Measurements from ENCODE around the gene PLXNA4. TPM values are rescaled to one million over a fixed set of nuclear protein-coding genes. Genes with fewer than 3 reads are reported as not detected.

The PLXNA4 gene
- total and polyA plus RNA-seq, 9 of the 15 experiments (the other 6 are each of a cell fraction or from before 2014, with no cell fraction given) = under 0.01 to 0.09 TPM; not detected in 7

DNA sequence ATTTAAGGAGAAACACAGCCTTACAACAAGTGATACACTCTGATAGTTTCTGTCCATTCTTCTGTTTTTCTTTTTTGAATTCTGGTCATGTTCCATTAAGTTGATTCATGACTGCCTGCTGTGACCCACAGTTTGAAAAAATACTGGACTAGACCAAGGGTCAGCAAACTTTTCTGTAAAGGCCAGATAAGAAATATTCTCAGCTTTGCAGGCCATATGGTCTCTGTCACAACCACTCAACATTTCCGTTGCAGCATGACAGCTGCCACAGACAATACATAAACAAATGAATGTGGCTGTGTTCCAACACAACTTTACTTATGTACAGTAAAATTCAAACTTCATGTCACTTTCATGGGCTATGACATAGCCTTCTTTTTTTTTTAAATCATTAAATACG, 156.7 kb downstream of the PLXNA4 start (continued):
- TF ChIP-seq, protein P1, sequence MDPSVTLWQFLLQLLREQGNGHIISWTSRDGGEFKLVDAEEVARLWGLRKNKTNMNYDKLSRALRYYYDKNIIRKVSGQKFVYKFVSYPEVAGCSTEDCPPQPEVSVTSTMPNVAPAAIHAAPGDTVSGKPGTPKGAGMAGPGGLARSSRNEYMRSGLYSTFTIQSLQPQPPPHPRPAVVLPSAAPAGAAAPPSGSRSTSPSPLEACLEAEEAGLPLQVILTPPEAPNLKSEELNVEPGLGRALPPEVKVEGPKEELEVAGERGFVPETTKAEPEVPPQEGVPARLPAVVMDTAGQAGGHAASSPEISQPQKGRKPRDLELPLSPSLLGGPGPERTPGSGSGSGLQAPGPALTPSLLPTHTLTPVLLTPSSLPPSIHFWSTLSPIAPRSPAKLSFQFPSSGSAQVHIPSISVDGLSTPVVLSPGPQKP (CRISPR knock-in tag; IDR thresholded peaks at IDR 0.05) = no peak
- TF ChIP-seq, protein P2, sequence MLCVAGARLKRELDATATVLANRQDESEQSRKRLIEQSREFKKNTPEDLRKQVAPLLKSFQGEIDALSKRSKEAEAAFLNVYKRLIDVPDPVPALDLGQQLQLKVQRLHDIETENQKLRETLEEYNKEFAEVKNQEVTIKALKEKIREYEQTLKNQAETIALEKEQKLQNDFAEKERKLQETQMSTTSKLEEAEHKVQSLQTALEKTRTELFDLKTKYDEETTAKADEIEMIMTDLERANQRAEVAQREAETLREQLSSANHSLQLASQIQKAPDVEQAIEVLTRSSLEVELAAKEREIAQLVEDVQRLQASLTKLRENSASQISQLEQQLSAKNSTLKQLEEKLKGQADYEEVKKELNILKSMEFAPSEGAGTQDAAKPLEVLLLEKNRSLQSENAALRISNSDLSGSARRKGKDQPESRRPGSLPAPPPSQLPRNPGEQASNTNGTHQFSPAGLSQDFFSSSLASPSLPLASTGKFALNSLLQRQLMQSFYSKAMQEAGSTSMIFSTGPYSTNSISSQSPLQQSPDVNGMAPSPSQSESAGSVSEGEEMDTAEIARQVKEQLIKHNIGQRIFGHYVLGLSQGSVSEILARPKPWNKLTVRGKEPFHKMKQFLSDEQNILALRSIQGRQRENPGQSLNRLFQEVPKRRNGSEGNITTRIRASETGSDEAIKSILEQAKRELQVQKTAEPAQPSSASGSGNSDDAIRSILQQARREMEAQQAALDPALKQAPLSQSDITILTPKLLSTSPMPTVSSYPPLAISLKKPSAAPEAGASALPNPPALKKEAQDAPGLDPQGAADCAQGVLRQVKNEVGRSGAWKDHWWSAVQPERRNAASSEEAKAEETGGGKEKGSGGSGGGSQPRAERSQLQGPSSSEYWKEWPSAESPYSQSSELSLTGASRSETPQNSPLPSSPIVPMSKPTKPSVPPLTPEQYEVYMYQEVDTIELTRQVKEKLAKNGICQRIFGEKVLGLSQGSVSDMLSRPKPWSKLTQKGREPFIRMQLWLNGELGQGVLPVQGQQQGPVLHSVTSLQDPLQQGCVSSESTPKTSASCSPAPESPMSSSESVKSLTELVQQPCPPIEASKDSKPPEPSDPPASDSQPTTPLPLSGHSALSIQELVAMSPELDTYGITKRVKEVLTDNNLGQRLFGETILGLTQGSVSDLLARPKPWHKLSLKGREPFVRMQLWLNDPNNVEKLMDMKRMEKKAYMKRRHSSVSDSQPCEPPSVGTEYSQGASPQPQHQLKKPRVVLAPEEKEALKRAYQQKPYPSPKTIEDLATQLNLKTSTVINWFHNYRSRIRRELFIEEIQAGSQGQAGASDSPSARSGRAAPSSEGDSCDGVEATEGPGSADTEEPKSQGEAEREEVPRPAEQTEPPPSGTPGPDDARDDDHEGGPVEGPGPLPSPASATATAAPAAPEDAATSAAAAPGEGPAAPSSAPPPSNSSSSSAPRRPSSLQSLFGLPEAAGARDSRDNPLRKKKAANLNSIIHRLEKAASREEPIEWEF (CRISPR knock-in tag; IDR thresholded peaks at IDR 0.05) = no peak
- TF ChIP-seq ZFPM2 (CRISPR knock-in tag; IDR thresholded peaks at IDR 0.05) (no peak), TAL1 (IDR thresholded peaks at IDR 0.05) (peak; percentile 87), SMARCB1 (IDR thresholded peaks at IDR 0.05; ENCODE audit: insufficient read length, low read depth) (no peak), E2F3 (CRISPR knock-in tag; IDR thresholded peaks at IDR 0.05) (no peak), ZNF282 (CRISPR knock-in tag; IDR thresholded peaks at IDR 0.05) (no peak), EP300 (IDR thresholded peaks at IDR 0.05; ENCODE audit: low read length) (peak; percentile 53), SMARCC2 (IDR thresholded peaks at IDR 0.05; ENCODE audit: low read depth) (no peak), L3MBTL2 (IDR thresholded peaks at IDR 0.05) (no peak), ZNF24 (IDR thresholded peaks at IDR 0.05) (no peak), KDM5B (IDR thresholded peaks at IDR 0.05; ENCODE audit: insufficient replicate concordance, low read depth, low read length) (no peak), ZNF197 (CRISPR knock-in tag; IDR thresholded peaks at IDR 0.05; ENCODE audit: low read depth) (no peak), ETV1 (tag; conservative IDR thresholded peaks at IDR 0.05; ENCODE audit: low read depth) (no peak), ZNF766 (CRISPR knock-in tag; conservative IDR thresholded peaks at IDR 0.05) (0 out of 2 replicates have a peak, but pooled peaks have one; percentile 29), PHB2 (IDR thresholded peaks at IDR 0.05; ENCODE audit: low read depth) (no peak), U2AF2 (optimal IDR thresholded peaks at IDR 0.05; ENCODE audit: low read depth, low read length) (no peak)
- TF ChIP-seq, protein P3, sequence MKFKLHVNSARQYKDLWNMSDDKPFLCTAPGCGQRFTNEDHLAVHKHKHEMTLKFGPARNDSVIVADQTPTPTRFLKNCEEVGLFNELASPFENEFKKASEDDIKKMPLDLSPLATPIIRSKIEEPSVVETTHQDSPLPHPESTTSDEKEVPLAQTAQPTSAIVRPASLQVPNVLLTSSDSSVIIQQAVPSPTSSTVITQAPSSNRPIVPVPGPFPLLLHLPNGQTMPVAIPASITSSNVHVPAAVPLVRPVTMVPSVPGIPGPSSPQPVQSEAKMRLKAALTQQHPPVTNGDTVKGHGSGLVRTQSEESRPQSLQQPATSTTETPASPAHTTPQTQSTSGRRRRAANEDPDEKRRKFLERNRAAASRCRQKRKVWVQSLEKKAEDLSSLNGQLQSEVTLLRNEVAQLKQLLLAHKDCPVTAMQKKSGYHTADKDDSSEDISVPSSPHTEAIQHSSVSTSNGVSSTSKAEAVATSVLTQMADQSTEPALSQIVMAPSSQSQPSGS (CRISPR knock-in tag; IDR thresholded peaks at IDR 0.05) = no peak
- TF ChIP-seq, protein P4, sequence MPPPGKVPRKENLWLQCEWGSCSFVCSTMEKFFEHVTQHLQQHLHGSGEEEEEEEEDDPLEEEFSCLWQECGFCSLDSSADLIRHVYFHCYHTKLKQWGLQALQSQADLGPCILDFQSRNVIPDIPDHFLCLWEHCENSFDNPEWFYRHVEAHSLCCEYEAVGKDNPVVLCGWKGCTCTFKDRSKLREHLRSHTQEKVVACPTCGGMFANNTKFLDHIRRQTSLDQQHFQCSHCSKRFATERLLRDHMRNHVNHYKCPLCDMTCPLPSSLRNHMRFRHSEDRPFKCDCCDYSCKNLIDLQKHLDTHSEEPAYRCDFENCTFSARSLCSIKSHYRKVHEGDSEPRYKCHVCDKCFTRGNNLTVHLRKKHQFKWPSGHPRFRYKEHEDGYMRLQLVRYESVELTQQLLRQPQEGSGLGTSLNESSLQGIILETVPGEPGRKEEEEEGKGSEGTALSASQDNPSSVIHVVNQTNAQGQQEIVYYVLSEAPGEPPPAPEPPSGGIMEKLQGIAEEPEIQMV (tag; conservative IDR thresholded peaks at IDR 0.05; ENCODE audit: low read depth) = no peak
- TF ChIP-seq, protein P5, sequence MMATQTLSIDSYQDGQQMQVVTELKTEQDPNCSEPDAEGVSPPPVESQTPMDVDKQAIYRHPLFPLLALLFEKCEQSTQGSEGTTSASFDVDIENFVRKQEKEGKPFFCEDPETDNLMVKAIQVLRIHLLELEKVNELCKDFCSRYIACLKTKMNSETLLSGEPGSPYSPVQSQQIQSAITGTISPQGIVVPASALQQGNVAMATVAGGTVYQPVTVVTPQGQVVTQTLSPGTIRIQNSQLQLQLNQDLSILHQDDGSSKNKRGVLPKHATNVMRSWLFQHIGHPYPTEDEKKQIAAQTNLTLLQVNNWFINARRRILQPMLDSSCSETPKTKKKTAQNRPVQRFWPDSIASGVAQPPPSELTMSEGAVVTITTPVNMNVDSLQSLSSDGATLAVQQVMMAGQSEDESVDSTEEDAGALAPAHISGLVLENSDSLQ (IDR thresholded peaks at IDR 0.05) = peak; percentile 86
